Panc1 (cell line): ENCODE results near the gene PPP2R5D. TPM values are rescaled to one million over a fixed set of nuclear protein-coding genes. Genes with fewer than 3 reads are reported as not detected.

Source experiments
- ATAC-seq: fragments of 200-7000 bp; cut with Tn5 transposase; 2 replicates; pipeline ENCODE4 v1.9.1; 2020; ENCODE audit warnings: mild to moderate bottlenecking, moderate library complexity
- BruUV-seq: library from RNA; stranded (reverse); fragments of 400-500 nt; replicated peaks from 2 replicates; lab custom pipeline; 2021; lab: Mats Ljungman, UMichigan
- CTCF ChIA-PET: fragments of 300-600 bp; sonication (Branson Sonifier 250); formaldehyde crosslinking; loops from one replicate; lab custom pipeline; 2022; ENCODE audit warnings: antibody characterized with exemption; lab: Charles Lee
- POLR2A ChIA-PET: fragments of 300-600 bp; sonication (Branson Sonifier 250); formaldehyde crosslinking; loops from one replicate; lab custom pipeline; 2022; ENCODE audit warnings: antibody characterized with exemption; lab: Charles Lee
- DNase-seq: peaks from one replicate; pipeline ENCODE4 v3.0.0-alpha.2; 2010; ENCODE audit warnings: low read depth, low spot score
- H3K27ac ChIP-seq: 2 replicates; pipeline ENCODE4 v1.5.1; 2011; ENCODE audit warnings: mild to moderate bottlenecking, low read length, inconsistent platforms
- H3K27me3 ChIP-seq: fragments of 200-500 bp; sonication (Bioruptor generic); 2 replicates; pipeline ENCODE4 v1.6.0; 2014; ENCODE audit warnings: low read length, inconsistent platforms; ENCODE audit not compliant: control insufficient read depth, insufficient read depth
- H3K36me3 ChIP-seq: fragments of 200-500 bp; sonication (Bioruptor generic); 2 replicates; pipeline ENCODE4 v1.5.1; 2014; ENCODE audit warnings: inconsistent platforms, mild to moderate bottlenecking, low read length, moderate library complexity; ENCODE audit not compliant: control insufficient read depth, insufficient read depth
- H3K4me1 ChIP-seq: 2 replicates; pipeline ENCODE4 v1.5.1; 2011; ENCODE audit warnings: inconsistent platforms, mild to moderate bottlenecking, low read length, moderate library complexity; ENCODE audit not compliant: control insufficient read depth, insufficient read depth
- H3K4me3 ChIP-seq, 2 experiments: 2 replicates each; pipeline ENCODE4 v1.5.1; 2011 to 2012; ENCODE audit warnings: low read depth in 2 of 2, low read length in 2 of 2, mild to moderate bottlenecking in 2 of 2, inconsistent platforms in 1 of 2, moderate library complexity in 1 of 2
- H3K9me3 ChIP-seq: fragments of 200-500 bp; sonication (Bioruptor generic); 2 replicates; pipeline ENCODE4 v1.5.1; 2014; ENCODE audit warnings: low read depth, mild to moderate bottlenecking, inconsistent platforms, low read length, moderate library complexity; ENCODE audit not compliant: control insufficient read depth, insufficient read depth
- CTCF ChIP-seq: fragments of 450-650 bp; IDR thresholded peaks from 2 replicates; pipeline ENCODE4 v1.5.1; 2017; ENCODE audit warnings: mild to moderate bottlenecking
- POLR2AphosphoS5 ChIP-seq: IDR thresholded peaks from 2 replicates; pipeline ENCODE4 v1.6.1; 2012; ENCODE audit warnings: mild to moderate bottlenecking, low read depth, low read length, moderate library complexity
- REST ChIP-seq, 2 experiments: IDR thresholded peaks; 2 replicates each; pipeline ENCODE4 v1.6.1; 2011 to 2012; ENCODE audit warnings: low read depth in 2 of 2, control low read depth in 1 of 2, low read length in 1 of 2, mild to moderate bottlenecking in 1 of 2, moderate library complexity in 1 of 2; ENCODE audit not compliant: insufficient read depth in 1 of 2
- SIN3A ChIP-seq: IDR thresholded peaks from 2 replicates; pipeline ENCODE4 v1.6.1; 2012; ENCODE audit warnings: low read depth, mild to moderate bottlenecking, low read length, moderate library complexity, borderline replicate concordance; ENCODE audit not compliant: insufficient read depth
- TCF7L2 ChIP-seq: IDR thresholded peaks from 2 replicates; pipeline ENCODE4 v1.6.1; 2011; ENCODE audit warnings: mild to moderate bottlenecking, low read depth, low read length, inconsistent platforms
- in situ Hi-C: cut with HindIII; loops from 2 replicates; pipeline ENCODE4 v1.10.0; 2016; ENCODE audit warnings: low sequenced_read_pairs, low pct_unique_long_range_greater_than_20kb
- intact Hi-C: fragments of 100-400 bp; cut with micrococcal nuclease; formaldehyde crosslinking; loops from one replicate; pipeline ENCODE4 v1.10.0; 2022; ENCODE audit not compliant: unreplicated experiment
- total RNA-seq: library from RNA; stranded (reverse); gene quantifications from one replicate; pipeline ENCODE4 v1.2.1, GENCODE V29; 2021; ENCODE audit not compliant: unreplicated experiment

Gene PPP2R5D
- total RNA-seq, 1 experiment from 2014 or later: 63.6 TPM

GRCh38 chr6:42962502-42963178, 21.7 kb upstream of the PPP2R5D start:
- no peak for DNase-seq
- ChIA-PET CTCF (no interaction called here), POLR2A (interaction anchor here (0.6 kb wide), 1 partner anchor 8 kb away, joined by 4 read pairs; no protein-coding TSS in a partner anchor)
- intact Hi-C loops (loop anchor here (10.0 kb wide), 1 partner anchor 58 kb away; no protein-coding TSS in a partner anchor), in situ Hi-C loops (no loop called here)
- peaks cover 7% of the 10 kb centered on the region for H3K4me1 ChIP-seq
- H3K36me3 ChIP-seq: peaks cover 6% of the 10 kb centered on the region; the same call in 1 of the 2 replicates
- no peak for ATAC-seq
- H3K27ac ChIP-seq: no peak overlapping the region
- H3K27me3 ChIP-seq: no peaks in the 10 kb centered on the region
- no peak overlapping the region for H3K4me3 ChIP-seq
- BruUV-seq: no TSS peak
- TF ChIP-seq CTCF (no peak), POLR2AphosphoS5 (no peak), TCF7L2 (no peak), REST (IDR thresholded peaks at IDR 0.05; ENCODE audit: insufficient read depth in 1 of 2, low read depth in 2 of 2, low read length in 1 of 2) (no peak), SIN3A (no peak)
- no peaks in the 10 kb centered on the region for H3K9me3 ChIP-seq

- Histone ChIP-seq H3K9me3 (no peaks in the 10 kb centered on the region), H3K27ac (no peak overlapping the region), H3K36me3 (peaks cover 6% of the 10 kb centered on the region; the same call in 1 of the 2 replicates), H3K27me3 (no peaks in the 10 kb centered on the region), H3K4me1 (peaks cover 7% of the 10 kb centered on the region), H3K4me3 (no peak overlapping the region)
- no TSS peak for BruUV-seq
- intact Hi-C loops (loop anchor here (10.0 kb wide), 1 partner anchor 59 kb away; no protein-coding TSS in a partner anchor), in situ Hi-C loops (no loop called here)
- CTCF ChIA-PET: no interaction called here
- POLR2A ChIA-PET: no interaction called here
- DNase-seq: no peak
- no peak for ATAC-seq
- no peak for TF ChIP-seq CTCF
- TF ChIP-seq TCF7L2: no peak
- no peak for TF ChIP-seq SIN3A
- TF ChIP-seq REST (IDR thresholded peaks at IDR 0.05; ENCODE audit: insufficient read depth in 1 of 2, low read depth in 2 of 2, low read length in 1 of 2): no peak
- no peak for TF ChIP-seq POLR2AphosphoS5
Observed at GRCh38 chr6:42963179-42963854, 21.1 kb upstream of the PPP2R5D start.
